Daoy (cell line): Measurements from ENCODE around the gene FREM2. TPM values are rescaled to one million over a fixed set of nuclear protein-coding genes. Genes with fewer than 3 reads are reported as not detected.

ENCODE experiments used
- DNase-seq: peaks from one replicate; pipeline ENCODE4 v3.0.0-alpha.2; 2015; ENCODE audit warnings: low read depth
- total RNA-seq: library from RNA; depleted of rRNA; stranded (reverse); fragments of >200 nt; shearing (Covaris generic); gene quantifications from 2 replicates; pipeline ENCODE4 v1.2.3, GENCODE V29; 2014

Gene FREM2
- total RNA-seq, 1 experiment from 2014 or later: under 0.01 TPM

DNA sequence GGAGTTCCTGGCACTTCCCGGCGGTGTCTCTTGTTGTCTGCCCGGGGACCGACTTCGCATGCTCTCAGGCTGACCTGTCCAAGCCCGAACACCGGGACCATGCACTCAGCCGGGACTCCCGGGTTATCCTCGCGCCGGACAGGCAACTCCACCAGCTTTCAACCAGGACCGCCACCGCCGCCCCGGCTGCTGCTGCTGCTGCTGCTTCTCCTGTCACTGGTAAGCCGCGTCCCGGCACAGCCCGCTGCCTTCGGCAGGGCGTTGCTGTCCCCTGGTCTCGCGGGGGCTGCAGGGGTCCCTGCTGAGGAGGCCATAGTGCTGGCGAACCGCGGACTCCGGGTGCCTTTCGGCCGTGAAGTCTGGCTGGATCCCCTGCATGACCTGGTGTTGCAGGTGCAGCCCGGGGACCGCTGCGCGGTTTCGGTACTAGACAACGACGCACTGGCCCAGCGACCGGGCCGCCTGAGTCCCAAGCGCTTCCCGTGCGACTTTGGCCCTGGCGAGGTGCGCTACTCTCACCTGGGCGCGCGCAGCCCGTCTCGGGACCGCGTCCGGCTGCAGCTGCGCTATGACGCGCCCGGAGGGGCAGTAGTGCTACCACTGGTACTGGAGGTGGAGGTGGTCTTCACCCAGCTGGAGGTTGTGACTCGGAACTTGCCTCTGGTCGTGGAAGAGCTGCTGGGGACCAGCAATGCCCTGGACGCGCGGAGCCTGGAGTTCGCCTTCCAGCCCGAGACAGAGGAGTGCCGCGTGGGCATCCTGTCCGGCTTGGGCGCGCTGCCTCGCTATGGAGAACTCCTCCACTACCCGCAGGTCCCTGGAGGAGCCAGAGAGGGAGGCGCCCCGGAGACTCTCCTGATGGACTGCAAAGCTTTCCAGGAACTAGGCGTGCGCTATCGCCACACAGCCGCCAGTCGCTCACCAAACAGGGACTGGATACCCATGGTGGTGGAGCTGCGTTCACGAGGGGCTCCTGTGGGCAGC, 661 bp downstream of the FREM2 start:
- no peak for DNase-seq

DNA sequence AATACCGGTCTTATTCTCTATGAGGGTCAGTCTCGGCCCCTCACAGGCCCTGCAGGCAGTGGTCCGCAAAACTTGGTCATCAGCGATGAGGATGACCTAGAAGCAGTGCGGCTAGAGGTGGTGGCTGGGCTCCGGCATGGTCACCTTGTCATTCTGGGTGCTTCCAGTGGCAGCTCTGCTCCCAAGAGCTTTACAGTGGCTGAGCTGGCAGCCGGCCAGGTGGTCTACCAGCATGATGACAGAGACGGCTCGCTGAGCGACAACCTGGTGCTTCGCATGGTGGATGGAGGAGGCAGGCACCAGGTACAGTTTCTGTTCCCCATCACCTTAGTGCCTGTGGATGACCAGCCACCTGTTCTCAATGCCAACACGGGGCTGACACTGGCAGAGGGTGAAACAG, 1.8 kb downstream of the FREM2 start:
- no peak for DNase-seq

DNA sequence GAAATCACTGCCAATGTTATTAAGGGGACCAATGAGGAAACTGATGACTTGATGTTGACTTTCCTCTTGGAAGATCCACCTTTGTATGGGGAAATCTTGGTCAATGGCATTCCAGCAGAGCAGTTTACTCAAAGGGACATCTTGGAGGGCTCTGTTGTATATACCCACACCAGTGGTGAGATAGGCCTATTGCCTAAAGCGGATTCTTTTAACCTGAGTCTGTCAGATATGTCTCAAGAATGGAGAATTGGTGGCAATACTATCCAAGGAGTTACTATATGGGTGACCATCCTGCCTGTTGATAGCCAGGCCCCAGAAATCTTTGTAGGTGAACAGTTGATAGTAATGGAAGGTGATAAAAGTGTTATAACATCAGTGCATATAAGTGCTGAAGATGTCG, 3.4 kb downstream of the FREM2 start:
- no peak for DNase-seq

DNA sequence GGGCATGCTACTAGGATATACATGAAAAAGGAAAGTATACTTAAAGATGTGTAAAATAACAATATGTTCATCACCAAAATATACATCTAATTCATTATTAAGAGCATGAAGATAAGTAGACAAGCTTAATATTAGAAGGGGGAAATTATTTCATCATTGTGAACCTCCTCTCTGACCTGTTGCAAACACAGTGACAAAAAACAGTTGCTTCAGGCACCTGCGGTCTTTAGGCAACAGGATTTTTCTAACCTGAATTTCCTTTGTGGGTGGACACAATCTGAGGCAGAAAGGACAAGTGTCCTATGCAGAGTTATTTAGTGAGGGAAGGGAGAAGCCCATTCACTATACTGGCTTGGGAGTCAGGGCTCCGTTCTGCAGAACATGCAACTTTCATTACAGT, 6.3 kb downstream of the FREM2 start:
- DNase-seq: no peak

DNA sequence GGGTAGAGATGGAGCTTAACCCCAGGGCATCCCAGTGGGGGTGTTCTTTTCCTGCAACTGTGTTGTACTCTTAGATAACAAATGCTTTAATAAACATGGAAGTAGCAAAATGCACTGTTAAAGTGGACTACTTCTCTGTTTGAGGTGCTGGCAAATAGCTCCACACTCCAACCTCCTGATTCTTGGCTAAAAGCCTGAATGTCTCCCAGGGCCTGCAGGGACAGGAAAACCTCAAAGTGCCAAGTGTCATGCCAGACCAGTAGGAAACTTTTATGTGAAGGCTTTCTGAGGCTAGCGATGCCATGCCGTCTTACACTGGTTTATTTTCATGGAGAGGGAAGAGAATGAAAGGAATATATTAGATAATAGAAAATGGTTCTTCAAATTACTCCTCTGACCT, 6.8 kb downstream of the FREM2 start:
- no peak for DNase-seq

DNA sequence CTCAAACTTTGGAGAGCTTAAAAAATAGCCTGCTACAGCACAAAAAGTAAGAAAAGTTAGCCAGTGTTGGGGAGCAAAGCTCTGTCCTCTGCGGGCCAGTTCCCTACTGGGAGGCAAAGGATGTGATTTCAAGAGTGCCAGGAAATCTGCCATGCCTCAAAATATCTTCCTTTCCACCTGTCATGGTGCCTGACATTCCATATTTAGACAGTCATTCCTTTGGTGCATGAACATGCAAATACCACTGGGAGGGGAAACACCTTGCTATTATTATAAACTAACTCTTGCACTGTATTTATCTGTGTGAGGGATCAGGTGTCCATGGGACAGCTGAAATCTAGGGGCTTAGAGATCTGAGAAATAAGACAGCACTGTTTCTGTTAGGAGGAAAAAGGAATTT, 10.3 kb downstream of the FREM2 start:
- DNase-seq: no peak

DNA sequence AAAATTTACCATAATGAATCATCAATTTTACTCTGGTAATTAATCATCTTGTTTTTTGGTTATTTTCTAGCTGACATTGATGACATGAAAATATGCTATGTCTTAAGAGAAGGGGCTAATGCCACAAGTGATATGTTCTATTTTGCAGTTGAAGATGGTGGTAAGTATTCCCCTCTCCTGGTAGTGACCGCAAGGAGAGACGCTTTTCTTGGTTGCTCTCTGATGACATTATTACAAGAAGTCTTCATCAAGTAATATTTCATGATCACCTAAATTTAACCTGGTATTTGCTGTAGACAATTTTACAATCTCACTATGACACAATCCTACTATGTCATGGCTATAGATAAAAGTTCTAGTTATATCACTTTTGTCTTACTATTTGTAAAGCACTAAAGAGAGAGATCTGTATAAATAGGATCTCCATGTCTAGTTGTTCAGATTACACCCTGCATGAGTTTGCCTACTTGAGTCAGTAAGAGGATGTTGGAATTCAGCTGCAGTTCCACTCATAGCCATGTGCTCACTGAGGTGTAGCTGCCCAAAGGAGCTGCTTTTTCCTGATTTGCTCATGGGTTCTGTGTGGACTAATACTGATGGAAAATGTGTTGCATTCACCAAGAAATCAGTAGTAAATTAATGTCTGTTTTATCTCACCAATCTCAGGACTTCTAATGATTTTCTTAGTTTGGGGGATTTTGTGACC, 10.9 kb downstream of the FREM2 start:
- DNase-seq: no peak

DNA sequence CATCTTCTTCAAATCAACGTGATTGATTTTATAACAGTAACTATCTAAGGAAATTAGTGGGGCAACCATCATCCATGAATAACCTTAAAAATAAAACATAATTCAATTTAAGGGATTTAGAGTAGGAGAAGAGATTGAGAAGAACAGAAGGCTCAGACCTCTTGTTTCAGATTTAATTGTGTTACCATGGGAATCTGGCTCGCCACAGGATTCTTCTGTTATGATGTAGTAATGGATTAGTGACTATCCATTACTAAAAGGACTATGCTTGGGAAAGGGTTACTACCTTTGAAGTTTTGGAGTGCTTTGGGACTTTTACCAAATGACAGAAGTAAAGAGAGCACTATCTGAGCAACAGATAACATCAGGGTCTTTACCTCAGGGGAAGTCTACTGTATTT, 13.2 kb downstream of the FREM2 start:
- DNase-seq: no peak

DNA sequence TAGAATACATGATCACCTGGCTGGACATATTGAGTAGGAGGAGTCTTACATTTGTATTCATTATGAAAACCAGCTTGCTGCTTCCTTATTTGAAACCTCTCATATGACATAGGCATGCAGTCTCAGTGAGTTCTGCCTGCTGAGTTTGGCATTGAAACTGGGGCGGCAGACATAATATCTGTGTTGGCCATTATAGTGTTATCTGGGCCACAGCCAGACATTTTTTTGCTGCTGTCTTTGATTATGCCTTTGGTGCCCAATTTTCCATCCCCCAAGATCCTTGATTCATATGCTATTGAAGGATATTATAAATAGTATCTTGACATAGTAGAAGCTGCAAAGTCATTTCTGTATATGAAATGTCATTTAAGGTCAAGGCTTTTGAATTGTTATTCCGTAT, 15.8 kb downstream of the FREM2 start:
- DNase-seq: no peak

DNA sequence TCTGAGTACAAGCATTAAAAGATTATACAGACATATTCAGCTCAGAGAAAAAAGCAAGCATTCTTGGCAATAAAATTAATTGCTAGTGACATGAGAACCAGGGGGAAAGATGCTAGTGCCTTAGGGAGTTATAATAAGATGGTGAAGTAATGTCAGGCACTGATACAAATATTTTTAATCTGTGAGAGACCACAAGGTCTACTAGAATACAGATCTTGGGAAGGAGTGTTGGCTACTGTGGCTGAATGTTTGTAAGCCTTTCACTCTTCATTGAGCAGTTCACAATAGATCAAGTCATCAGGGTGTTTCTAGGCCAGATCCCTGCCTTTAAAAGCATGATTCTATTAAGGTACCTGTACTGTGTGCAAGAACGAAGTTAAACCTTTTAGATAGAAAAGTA, 16.4 kb downstream of the FREM2 start:
- no peak for DNase-seq

DNA sequence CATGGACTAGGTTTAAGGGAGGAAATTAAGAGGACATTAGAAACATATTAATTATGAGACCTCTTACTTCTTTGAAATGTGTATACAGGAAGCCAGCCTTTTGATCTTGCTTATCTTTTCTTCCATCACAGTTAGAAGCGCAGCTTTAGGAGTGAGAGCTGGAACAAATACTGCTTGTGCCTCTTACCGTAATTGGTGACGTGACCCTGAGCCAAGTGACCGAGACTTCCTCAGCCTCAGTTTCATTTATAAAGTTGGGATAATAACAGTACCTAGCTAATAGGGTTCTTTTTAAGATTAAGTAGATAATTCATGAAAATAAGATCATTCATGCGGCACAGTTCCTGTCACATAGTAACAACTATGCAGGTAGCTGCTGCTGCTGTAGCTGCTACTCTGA, 18.5 kb downstream of the FREM2 start:
- no peak for DNase-seq

DNA sequence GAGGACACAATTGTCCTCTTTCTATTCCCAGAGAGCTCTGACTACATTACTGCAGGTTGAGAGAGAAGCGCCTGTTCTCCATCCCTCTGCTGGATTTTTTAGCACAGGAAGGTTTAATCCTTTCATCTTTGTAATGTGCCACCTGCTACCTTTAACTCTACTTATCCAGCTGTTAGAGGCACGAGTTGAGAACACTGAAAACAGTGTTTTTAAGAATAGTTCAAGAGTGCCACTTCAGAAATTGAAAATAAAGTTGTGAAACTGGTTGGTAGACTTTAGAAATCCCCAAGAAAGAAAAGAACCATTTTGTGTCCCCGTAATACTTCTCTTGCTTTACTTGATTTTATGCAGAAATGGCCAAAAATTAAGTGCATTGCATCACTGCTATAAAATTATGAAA, 20.6 kb downstream of the FREM2 start:
- no peak for DNase-seq

DNA sequence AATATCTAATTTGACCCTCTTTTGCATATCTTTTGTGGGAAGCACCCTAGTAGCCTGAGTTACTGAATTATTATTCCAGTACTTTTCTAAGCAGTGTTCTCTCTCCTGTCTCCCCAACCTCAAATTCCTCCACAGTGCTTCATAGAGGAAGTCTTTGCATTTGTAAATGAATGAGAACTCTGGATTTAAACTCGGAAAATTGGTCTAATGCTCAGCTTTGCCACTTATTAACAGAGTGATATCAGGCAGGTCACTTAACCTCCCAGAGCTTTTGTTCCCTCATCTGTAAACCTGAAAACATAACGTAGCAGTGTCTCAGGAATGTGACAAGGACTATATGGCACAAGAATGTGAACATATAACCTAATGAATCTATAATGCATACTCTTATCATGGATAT, 26.2 kb downstream of the FREM2 start:
- DNase-seq: no peak

DNA sequence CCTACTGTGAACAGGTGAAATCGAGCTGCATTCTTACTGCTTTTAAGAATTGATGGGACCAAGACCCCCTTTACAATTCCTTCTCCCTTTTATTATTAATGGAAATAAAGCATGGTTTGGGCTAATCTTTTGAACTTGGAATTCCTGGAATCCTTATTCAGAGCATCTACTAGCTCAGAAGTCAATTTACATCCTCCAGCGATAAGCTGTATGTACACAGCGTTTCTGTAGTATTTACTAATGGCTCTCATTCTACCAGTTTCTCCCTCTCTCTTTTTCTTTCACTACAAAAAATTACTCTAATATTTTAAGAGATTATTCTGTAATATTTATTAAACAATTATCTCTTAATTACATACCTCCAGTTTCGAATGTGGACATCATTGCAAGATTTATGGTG, 31.5 kb downstream of the FREM2 start:
- no peak for DNase-seq

DNA sequence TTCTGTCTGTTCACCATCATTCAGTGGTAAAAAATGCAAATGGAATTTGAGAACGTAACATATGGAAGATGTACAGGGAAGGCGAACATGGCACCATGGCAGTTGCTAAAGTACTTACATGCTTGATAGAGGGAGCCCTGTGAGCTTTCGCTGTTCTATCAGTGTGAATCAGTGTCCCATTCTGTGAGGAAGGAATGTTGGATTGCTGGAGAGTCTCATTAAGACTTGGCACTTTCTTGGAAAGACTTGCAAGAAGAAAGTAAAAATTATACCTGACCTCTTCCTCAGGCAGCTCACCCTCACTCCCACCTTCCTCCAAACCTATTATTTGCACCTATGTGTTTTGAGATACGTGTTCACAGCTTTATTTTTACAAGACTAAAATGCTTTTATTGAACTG, 43.5 kb downstream of the FREM2 start:
- DNase-seq: no peak

DNA sequence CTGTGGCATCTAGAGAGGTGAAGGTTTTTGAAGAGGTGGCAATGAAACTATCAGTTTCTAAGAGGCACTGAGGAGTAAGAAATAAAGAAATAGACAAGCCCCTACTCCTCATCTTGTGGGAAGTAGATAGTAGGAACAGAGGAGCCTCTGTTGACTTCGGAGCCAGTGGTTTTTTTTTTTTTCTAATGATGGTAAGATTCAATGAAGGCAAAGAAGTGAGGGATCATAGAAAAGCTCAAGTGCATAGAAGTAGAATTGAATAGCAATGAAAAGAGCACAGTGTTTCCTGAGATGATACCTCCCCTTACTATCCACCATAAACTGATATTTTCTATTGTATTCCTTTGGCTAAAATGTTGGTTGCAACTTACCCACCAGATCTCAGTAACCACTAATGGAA, 46.3 kb downstream of the FREM2 start:
- no peak for DNase-seq

DNA sequence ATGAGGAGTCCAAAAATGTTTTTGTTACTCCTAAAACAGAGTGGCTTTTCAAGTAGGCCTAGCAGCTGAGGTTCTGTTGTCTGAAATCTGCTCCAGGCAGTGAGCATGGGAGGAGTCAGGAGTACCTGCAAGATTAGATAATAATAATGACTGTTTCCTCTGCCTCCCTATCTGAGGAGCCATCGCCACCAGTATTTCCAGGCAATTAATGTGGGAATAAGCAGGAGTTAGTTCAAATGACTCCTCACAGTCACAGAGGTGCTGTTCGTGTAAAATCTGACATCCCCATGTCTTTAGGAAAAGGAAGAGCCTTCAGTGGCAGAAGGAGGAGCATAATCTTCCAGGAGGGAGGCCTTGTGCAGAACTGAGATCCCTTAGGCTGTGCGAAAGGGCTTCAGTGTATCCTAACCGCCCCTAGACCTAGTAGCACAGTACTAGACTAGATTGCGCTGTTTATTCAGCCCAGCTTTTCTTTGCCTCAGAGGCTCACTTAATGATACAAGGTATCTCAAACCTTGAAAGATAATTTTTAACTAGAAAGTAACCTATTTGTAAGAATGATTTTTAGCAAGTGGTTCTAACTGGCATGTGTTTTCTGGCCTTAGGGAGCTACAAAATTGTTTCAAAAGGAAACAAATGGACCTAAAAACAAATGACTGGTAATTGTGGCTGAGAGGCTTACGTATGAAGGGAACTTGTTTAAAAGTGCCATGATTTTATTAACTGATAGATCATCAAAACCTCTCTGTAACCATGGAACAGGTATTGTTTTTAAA, 49.0 kb downstream of the FREM2 start:
- no peak for DNase-seq

DNA sequence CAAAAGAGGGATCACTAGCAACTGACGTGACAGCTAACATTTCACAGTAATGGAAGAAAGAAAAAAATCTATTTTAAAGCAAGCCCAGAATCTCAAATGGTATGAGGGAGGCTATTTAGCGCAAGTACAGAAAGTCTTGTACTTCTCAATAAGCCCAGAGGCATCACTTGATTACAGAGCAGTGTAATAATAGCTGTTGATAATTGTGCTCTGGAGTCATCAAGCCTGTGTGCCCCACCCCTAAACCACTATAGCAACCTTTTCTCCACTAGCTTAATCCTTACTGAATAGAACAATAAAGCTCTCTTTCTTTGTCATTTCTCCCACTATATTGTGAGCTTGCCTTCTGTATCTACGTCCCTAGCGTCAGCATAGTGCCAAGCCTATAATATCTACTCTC, 56.6 kb downstream of the FREM2 start:
- DNase-seq: no peak

DNA sequence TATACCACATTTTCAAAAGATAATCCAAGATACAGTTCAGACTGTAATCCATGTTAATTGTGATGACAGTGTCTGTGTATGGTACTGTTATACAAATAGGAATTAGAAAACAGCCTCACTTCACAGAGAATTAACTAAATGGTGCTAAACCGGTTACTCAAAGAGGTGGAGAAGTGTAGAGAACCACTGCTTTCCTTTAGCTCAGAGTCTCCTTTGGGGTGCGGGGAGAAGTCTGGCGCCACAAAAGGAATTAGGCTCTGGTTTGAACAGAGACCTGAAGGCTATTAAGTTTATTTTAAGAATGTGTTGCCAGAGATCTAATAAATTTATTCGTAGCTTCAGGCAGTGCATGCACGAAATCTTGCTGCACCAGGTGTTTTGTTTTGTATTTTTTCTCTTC, 65.8 kb downstream of the FREM2 start:
- DNase-seq: no peak

DNA sequence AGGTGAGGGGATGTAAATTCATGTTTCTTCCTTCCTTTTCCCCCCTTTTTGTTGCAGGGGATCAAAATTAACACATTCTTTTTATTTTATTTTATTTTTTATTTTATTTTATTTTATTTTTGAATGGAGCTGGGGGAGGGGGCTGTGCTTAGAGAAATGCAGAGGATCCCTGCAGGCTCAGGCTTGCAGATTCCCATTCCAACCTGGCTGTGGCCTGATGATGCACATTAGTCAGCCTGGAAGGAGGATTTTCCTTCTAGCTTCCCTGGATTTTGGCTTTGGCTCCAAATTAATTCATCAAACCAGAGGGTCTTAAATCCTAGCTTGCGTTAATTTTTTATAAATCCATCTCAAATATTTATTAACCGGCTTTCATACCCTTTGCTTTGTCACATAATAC, 67.0 kb downstream of the FREM2 start:
- DNase-seq: no peak

DNA sequence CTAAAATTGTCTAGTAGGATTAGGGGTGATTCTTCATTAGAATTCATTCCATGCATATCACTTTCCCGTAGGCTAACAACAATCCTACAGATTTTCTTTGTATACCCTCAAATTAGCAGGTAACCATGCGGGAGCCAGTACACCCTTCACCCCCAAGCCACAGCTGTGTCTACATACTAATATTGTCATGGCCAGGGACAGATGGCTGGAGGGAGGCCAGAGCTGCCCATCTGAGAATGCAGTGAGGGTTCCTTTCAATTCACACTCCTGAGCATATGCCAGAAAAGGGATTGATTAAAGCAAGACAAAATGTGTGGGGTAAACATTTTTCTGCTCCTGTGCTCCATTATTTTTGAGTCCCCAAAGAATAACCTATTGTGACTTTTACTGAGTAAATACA, 68.9 kb downstream of the FREM2 start:
- DNase-seq: no peak

DNA sequence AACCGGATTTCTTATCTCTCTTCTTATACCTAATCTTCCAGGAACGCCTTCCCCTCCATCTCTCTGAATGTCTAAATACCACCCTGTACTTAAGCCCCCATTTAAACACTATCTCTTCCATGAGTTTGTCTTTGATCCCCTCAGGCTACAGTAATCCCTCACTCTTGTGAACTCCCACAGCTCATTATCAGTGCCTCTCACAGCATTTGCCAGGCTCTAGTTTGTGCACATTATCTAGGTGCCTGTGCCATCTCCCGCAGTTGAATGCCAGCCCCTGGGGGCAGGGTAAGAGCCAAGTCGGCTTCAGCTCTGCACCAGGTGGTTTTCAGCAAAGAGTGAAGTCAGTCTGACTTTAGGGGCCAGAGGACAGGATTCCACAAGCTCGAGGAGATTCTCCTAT, 71.4 kb downstream of the FREM2 start:
- DNase-seq: no peak

DNA sequence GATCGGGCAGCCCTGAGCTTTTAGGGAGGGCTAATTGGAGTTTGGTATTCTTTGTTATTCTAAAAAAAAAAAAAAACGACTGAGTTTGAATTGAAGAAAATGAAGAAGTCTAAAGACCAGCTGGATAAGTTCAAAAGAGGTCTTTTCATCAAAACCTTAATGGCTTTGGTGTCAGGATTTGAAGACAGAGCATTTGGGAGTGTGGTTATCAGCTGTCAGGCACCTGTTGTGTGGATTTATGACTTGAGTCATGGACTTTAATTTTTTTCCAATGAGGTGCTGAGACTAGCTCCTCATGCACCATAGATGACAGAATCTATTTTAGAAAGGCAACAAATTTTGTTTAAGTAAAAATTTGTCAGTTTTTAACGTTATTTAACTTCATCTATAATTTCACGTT, 72.5 kb downstream of the FREM2 start:
- no peak for DNase-seq
